Esophagus muscularis mucosa (tissue), 3 donors: ENCODE measurements around the gene ARID3A.

Experiments
- POLR2A ChIP-seq: fragments of 450-650 bp; IDR thresholded peaks from one replicate; pipeline ENCODE4 v1.6.1; 2017; ENCODE audit warnings: antibody characterized with exemption, moderate library complexity, mild to moderate bottlenecking, low read depth
- TF ChIP-seq, protein P1 (sequence below), 3 experiments: fragments of 200-600 bp in 2 of 3; fragments of 450-650 bp in 1 of 3; sonication (generic) in 2 of 3; IDR thresholded peaks; one replicate each; pipeline ENCODE4 v1.5.1; 2017 to 2019; ENCODE audit warnings: antibody characterized with exemption in 3 of 3, mild to moderate bottlenecking in 2 of 3, moderate library complexity in 1 of 3

DNA sequence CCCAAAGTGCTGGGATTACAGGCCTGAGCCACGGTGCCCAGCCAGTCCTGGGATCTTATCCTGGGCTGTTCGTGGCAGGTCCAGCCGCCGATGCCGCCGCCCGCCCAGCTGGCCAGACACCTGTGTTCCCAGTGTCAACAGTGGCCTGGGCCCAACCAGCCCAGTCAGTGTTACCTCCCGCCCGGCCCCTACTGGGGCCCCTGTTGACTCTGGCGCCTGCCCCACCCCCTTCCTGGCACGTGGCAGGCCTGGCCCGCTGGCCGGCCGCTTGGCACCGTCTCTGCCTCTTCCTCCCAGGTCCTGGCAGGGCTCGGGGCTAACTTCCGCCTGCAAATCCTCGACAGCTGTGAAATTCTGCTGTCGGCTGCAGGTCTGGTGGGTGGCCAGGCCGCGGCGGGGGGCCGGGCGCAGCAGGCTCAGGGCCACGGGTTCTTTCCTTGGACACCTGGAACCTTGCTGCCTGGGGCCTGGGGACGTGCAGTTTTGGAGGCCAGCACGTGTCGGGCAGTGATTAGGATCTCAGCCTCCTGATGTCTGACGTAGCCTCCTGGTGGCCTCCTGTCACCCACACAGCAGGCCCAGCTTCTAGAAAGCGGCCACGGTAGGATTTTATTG, 9.1 kb downstream of the ARID3A start:
- TF ChIP-seq, protein P1, sequence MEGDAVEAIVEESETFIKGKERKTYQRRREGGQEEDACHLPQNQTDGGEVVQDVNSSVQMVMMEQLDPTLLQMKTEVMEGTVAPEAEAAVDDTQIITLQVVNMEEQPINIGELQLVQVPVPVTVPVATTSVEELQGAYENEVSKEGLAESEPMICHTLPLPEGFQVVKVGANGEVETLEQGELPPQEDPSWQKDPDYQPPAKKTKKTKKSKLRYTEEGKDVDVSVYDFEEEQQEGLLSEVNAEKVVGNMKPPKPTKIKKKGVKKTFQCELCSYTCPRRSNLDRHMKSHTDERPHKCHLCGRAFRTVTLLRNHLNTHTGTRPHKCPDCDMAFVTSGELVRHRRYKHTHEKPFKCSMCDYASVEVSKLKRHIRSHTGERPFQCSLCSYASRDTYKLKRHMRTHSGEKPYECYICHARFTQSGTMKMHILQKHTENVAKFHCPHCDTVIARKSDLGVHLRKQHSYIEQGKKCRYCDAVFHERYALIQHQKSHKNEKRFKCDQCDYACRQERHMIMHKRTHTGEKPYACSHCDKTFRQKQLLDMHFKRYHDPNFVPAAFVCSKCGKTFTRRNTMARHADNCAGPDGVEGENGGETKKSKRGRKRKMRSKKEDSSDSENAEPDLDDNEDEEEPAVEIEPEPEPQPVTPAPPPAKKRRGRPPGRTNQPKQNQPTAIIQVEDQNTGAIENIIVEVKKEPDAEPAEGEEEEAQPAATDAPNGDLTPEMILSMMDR (IDR thresholded peaks at IDR 0.05), result no peak
- TF ChIP-seq POLR2A, result no peak
